ENCODE results near the gene TSPEAR.

DNA sequence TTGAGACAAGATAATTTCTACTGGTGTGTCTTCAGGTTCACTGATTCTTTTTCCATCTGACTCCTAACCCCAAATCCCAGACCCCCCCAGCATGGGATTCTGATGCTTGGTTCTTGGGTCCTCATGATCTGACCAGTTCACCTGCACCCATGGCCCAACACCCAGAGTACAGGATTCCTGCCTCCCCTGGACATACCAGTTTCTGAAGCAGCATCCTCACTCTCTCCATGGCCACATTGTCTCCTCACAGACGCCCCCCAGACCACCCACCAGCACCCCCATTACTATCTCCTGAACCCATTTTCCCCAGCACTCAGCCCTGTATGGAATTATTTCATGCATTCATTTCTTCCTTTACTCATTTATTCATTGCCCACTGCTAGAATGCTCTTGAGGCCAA is 54.5 kb downstream of the TSPEAR start:
- TF ChIP-seq, protein P1, sequence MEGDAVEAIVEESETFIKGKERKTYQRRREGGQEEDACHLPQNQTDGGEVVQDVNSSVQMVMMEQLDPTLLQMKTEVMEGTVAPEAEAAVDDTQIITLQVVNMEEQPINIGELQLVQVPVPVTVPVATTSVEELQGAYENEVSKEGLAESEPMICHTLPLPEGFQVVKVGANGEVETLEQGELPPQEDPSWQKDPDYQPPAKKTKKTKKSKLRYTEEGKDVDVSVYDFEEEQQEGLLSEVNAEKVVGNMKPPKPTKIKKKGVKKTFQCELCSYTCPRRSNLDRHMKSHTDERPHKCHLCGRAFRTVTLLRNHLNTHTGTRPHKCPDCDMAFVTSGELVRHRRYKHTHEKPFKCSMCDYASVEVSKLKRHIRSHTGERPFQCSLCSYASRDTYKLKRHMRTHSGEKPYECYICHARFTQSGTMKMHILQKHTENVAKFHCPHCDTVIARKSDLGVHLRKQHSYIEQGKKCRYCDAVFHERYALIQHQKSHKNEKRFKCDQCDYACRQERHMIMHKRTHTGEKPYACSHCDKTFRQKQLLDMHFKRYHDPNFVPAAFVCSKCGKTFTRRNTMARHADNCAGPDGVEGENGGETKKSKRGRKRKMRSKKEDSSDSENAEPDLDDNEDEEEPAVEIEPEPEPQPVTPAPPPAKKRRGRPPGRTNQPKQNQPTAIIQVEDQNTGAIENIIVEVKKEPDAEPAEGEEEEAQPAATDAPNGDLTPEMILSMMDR (IDR thresholded peaks at IDR 0.05 in 8 of 11, conservative IDR thresholded peaks at IDR 0.05 in 3 of 11) = no peak
- TF ChIP-seq POLR2AphosphoS5 (IDR thresholded peaks at IDR 0.05) (no peak), POLR2A (IDR thresholded peaks at IDR 0.05) (no peak)

Data from spleen (tissue), 7 donors.